Activated T-cell treated with anti-CD3 and anti-CD28 coated beads, Interleukin-2, amount 50 U/mL, for 24 hours (primary cell): Measurements from ENCODE around the gene ZNF594.
"Not testable (repeated sequence)": the region's sequence is repeated elsewhere in the genome, so short reads cannot be mapped to it uniquely, and the experiment has no call there.

ENCODE experiments used
- DNase-seq: peaks from one replicate; pipeline ENCODE4 v3.0.0-alpha.2; 2020
- H3K27ac Mint-ChIP-seq: 2 replicates; pipeline ENCODE4 v1.8.0; 2020; ENCODE audit warnings: mild to moderate bottlenecking, mixed read lengths
- H3K27me3 Mint-ChIP-seq: 2 replicates; pipeline ENCODE4 v1.8.0; 2020; ENCODE audit warnings: mixed read lengths
- H3K36me3 Mint-ChIP-seq: 2 replicates; pipeline ENCODE4 v1.8.0; 2020; ENCODE audit warnings: low read depth, mixed read lengths
- H3K4me1 Mint-ChIP-seq: 2 replicates; pipeline ENCODE4 v1.8.0; 2020; ENCODE audit warnings: low read depth, mixed read lengths
- H3K4me3 Mint-ChIP-seq: 2 replicates; pipeline ENCODE4 v1.8.0; 2020; ENCODE audit warnings: mild to moderate bottlenecking, moderate library complexity, mixed read lengths
- H3K9me3 Mint-ChIP-seq: 2 replicates; pipeline ENCODE4 v1.8.0; 2020; ENCODE audit warnings: mixed read lengths

Gene ZNF594

GRCh38 chr17:5179003-5179402 lies 12.7 kb downstream of the ZNF594 start:
- Mint-ChIP-seq H3K27ac (no peak overlapping the region), H3K4me1 (no peaks in the 10 kb centered on the region), H3K27me3 (no peaks in the 10 kb centered on the region), H3K9me3 (peaks cover 56% of the 10 kb centered on the region), H3K36me3 (peaks cover 90% of the 10 kb centered on the region), H3K4me3 (no peak overlapping the region)
- DNase-seq: no peak

DNA sequence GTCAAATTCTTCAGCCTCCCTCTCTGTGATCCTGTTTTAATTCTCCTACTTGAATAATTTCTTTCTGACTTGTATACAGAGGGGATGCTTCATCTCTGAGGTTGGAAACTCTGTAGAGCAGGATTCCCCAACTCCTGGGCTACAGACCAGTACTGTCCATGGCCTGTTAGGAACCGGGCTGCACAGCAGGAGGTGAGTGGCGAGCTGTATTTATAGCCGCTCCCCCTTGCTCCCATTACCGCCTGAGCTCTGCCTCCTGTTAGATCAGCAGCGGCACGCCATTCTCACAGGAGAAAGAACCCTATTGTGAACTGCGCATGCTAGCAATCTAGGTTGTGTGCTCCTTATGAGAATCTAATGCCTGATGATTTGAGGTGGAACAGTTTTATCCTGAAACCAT lies 16.6 kb downstream of the ZNF594 start:
- H3K36me3 Mint-ChIP-seq: peaks cover 52% of the 10 kb centered on the region
- H3K4me1 Mint-ChIP-seq, H3K27ac Mint-ChIP-seq, H3K4me3 Mint-ChIP-seq, DNase-seq, H3K27me3 Mint-ChIP-seq: not testable (repeated sequence)
- peaks cover 41% of the 10 kb centered on the region for H3K9me3 Mint-ChIP-seq

- not testable (repeated sequence) for DNase-seq, H3K27me3 Mint-ChIP-seq, H3K4me3 Mint-ChIP-seq, H3K36me3 Mint-ChIP-seq, H3K27ac Mint-ChIP-seq, H3K4me1 Mint-ChIP-seq, H3K9me3 Mint-ChIP-seq
Observed at GRCh38 chr17:5165791-5166564, 25.7 kb downstream of the ZNF594 start.

GRCh38 chr17:5164436-5164835 lies 27.2 kb downstream of the ZNF594 start:
- no peak overlapping the region for H3K4me3 Mint-ChIP-seq
- H3K4me1 Mint-ChIP-seq: no peaks in the 10 kb centered on the region
- H3K27me3 Mint-ChIP-seq: peaks cover 9% of the 10 kb centered on the region
- H3K9me3 Mint-ChIP-seq: no peaks in the 10 kb centered on the region
- H3K27ac Mint-ChIP-seq: no peak overlapping the region
- DNase-seq: no peak
- no peaks in the 10 kb centered on the region for H3K36me3 Mint-ChIP-seq

DNA sequence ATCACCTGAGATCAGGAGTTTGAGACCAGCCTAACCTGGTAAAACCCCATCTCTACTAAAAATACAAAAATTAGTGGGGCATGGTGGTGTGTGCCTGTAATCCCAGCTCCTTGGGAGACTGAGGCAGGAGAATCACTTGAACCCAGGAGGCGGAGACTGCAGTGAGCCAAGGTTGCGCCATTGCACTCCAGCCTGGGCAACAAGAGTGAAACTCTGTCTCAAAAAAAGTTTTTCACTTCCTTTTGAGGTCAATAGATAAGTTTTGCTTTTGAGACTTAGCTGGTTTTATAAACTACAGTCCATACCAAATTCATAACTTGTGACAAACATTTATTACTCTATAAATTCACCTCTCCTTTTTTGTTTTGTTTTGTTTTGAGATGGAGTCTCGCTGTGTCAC lies 29.9 kb downstream of the ZNF594 start:
- not testable (repeated sequence) for H3K27ac Mint-ChIP-seq
- H3K27me3 Mint-ChIP-seq: peaks cover 27% of the 10 kb centered on the region

DNA sequence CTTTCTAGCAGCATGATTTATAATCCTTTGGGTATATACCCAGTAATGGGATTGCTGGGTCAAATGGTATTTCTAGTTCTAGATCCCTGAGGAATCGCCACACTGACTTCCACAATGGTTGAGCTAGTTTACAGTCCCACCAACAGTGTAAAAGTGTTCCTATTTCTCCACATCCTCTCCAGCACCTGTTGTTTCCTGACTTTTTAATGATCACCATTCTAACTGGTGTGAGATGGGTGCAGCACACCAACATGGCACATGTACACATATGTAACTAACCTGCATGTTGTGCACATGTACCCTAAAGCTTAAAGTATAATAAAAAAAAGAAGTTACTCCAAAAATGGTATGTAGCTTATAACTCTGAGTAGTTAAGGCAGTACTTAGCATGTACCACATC lies 31.0 kb downstream of the ZNF594 start:
- not testable (repeated sequence) for H3K36me3 Mint-ChIP-seq, H3K4me3 Mint-ChIP-seq, H3K9me3 Mint-ChIP-seq, DNase-seq, H3K27ac Mint-ChIP-seq, H3K4me1 Mint-ChIP-seq
- peaks cover 27% of the 10 kb centered on the region for H3K27me3 Mint-ChIP-seq

More for the DNA sequence above, 29.9 kb downstream of the ZNF594 start:
- DNase-seq, H3K9me3 Mint-ChIP-seq, H3K36me3 Mint-ChIP-seq, H3K4me3 Mint-ChIP-seq, H3K4me1 Mint-ChIP-seq: not testable (repeated sequence)

DNA sequence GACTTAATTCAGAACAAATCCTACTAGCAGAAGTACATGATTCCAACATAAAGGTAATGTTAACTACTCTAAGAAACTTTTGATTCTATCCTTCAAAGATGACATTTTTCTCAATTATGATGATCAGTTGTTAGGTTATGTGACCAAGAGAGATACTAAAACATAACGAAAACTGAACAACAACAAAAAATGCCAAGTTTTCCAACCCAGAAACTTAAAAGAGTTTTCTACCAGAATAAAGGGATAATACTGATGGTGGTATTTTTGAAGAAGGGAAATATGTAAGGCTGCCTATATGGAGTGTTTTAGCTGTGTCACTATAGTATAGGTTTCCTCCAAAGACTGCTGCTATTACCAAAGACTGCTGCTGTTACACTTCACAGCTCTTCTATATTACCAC lies 45.5 kb downstream of the ZNF594 start:
- not testable (repeated sequence) for H3K36me3 Mint-ChIP-seq, H3K27ac Mint-ChIP-seq, DNase-seq, H3K9me3 Mint-ChIP-seq, H3K4me1 Mint-ChIP-seq, H3K4me3 Mint-ChIP-seq
- peaks cover 23% of the 10 kb centered on the region for H3K27me3 Mint-ChIP-seq

DNA sequence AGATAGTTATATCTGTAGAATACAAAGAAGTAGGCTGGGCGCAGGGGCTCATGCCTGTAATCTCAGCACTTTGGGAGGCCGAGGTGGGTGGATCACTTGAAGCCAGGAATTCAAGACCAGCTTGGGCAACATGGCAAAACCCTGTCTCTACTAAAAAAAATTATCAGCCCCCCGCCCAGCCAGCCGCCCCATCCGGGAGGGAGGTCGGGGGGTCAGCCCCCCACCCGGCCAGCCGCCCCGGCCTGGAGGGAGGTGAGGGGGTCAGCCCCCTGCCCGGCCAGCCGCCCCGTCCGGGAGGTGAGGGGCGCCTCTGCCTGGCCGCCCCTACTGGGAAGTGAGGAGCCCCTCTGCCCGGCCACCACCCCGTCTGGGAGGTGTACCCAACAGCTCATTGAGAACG lies 48.8 kb downstream of the ZNF594 start:
- not testable (repeated sequence) for H3K27ac Mint-ChIP-seq, H3K36me3 Mint-ChIP-seq, H3K4me3 Mint-ChIP-seq, DNase-seq, H3K4me1 Mint-ChIP-seq, H3K9me3 Mint-ChIP-seq
- peaks cover 11% of the 10 kb centered on the region for H3K27me3 Mint-ChIP-seq

DNA sequence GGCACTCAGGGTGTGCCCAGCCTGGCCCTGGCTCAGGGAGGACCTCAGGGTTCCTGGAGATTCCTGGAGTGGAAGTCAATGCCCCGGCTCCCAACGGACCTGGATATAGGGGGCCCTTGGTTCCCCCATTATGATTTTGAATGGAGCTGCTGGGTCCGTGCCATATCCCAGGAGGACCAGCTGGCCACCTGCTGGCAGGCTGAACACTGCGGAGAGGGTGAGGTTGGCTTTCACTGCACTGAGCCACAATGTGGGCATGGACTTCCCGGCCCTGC lies 52.3 kb downstream of the ZNF594 start:
- no peaks in the 10 kb centered on the region for H3K9me3 Mint-ChIP-seq
- no peaks in the 10 kb centered on the region for H3K27me3 Mint-ChIP-seq
- H3K36me3 Mint-ChIP-seq: no peaks in the 10 kb centered on the region

GRCh38 chr17:5138616-5139457 lies 52.8 kb downstream of the ZNF594 start:
- H3K27ac Mint-ChIP-seq: no peak overlapping the region
- H3K36me3 Mint-ChIP-seq: no peaks in the 10 kb centered on the region
- DNase-seq: no peak
- H3K4me3 Mint-ChIP-seq: no peak overlapping the region
- no peaks in the 10 kb centered on the region for H3K9me3 Mint-ChIP-seq
- no peaks in the 10 kb centered on the region for H3K4me1 Mint-ChIP-seq
- H3K27me3 Mint-ChIP-seq: no peaks in the 10 kb centered on the region

More for the DNA sequence above, 52.3 kb downstream of the ZNF594 start:
- Mint-ChIP-seq H3K4me1 (no peaks in the 10 kb centered on the region), H3K4me3 (no peak overlapping the region), H3K27ac (no peak overlapping the region)
- DNase-seq: no peak

DNA sequence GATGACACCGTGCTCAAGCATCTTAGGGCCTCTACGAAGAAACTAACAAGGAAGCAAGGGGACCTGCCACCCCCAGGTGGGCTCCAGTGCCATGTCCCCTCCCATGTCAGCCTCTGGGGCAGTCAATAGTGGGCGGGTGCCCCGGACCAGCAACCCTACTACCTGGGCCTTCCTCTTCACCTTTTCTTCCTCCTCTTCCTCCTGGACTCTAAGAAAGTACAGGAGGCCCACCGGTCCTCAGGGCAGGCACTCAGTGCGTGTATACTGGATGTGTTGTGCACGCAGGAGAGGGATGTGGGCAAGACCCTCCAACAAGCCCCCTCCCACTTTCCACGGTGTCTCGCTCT lies 53.5 kb downstream of the ZNF594 start:
- not testable (repeated sequence) for H3K27ac Mint-ChIP-seq, H3K27me3 Mint-ChIP-seq, DNase-seq, H3K4me1 Mint-ChIP-seq, H3K36me3 Mint-ChIP-seq, H3K9me3 Mint-ChIP-seq, H3K4me3 Mint-ChIP-seq

DNA sequence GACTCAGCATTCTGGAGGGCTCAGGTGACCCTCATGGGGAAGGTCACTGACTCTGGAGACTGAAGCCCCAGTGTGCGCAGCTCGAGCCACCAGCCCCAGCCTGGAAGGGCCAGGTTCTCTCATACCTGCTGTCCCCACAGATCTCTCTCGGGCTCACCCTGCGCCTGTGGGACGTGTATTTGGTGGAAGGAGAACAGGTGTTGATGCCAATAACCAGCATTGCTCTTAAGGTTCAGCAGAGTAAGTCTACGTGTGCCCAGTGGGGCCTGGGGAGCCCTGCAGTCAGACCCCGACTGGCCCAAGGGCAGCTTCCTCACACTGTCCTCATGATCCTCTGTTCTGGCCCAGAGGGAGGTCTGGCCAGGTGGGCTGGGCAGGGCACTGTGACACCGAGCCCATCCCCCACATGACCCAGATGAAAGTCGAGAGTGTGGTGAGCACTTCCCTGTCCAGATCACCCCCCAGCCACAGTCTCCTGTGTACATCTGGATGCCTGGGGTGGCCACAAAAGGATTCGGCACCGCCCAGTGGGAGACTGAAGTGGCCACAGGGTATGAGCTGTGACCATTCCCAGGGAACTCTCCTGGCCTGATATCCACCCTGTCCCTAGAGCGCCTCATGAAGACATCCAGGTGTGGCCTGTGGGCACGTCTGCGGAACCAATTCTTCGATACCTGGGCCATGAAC lies 54.0 kb downstream of the ZNF594 start:
- H3K9me3 Mint-ChIP-seq, DNase-seq, H3K4me3 Mint-ChIP-seq, H3K27me3 Mint-ChIP-seq, H3K36me3 Mint-ChIP-seq, H3K27ac Mint-ChIP-seq, H3K4me1 Mint-ChIP-seq: not testable (repeated sequence)

DNA sequence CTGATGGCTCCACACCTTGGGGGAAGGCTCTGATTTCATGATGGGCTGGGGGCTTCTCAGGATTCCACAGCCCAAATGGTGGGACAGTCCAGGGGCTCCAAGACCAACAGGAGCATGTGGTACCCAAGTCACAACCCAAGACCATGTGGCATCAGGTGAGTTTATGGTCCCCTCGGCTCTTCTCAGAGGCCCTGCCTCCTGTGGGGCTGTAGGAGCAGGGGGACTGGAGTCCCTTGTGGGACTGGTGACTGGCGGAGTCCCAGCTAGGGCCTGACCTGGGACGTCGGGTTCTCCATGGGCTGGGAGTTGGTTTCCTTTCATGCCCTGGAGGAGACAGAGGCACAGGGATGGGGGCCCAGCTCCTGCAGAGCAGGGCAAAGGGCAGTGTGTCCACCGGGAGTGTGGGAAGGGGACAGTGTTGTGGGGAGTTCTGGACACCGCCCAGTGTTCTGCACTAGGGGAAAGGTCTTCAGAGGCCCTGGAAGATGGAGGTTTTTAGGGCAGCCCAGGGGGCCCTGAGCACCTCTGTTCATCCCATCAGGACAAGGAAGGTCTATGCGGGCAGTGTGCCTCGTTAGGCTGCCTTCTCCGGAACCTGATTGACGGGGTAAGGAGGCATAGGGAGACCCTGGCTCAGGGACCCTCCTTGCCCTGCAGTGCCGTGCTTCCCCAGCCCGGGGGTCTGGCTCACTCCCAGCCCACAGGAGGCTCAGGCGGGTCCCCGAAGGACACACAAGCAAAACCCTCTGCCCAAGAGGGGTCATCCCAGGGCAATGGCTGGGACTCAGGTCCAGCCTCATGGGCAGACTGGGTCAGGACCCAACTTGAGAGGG lies 54.9 kb downstream of the ZNF594 start:
- not testable (repeated sequence) for H3K9me3 Mint-ChIP-seq, DNase-seq, H3K36me3 Mint-ChIP-seq, H3K27me3 Mint-ChIP-seq, H3K4me3 Mint-ChIP-seq, H3K4me1 Mint-ChIP-seq, H3K27ac Mint-ChIP-seq

DNA sequence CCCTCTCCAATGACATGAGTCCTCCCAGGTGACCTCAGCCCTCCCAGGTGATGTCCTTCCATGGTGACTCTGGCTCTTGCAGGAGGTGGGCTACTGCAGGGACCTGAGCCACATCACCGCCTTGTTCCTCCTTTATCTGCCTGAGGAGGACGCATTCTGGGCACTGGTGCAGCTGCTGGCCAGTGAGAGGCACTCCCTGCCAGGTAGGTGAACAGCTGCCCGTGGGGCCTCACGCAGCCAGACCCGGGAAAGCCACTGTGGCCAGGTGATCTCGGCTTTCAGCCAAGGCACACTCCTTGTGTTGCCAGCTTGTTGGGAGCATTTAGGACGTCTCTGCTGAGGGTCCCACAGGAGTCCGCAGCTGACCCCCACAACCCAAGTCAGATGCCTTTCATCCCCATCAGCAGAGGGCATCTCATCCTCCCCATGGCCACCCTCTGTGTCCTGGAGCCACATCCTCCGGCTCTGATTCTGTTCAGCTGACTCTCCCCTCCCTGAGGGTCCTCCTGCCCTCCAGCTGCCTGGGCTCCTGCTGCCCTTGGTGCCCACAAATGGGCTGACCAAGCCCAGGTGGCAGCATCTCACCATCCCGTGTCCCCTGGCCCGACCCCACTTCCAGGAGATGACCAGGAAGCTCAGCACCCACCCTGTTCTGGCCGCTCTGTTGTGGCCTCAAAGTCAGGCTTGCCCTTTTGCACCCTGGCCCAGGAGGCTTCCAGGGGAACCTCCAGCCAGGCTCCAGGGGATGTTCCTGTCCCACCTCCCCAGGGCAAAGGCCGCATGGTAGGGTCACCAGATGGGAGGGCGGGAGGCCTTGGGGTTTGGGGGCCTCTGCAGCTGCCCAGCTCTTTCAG lies 55.7 kb downstream of the ZNF594 start:
- Mint-ChIP-seq H3K36me3 (no peaks in the 10 kb centered on the region), H3K9me3 (no peaks in the 10 kb centered on the region), H3K4me1 (no peaks in the 10 kb centered on the region), H3K4me3 (no peak overlapping the region), H3K27ac (no peak overlapping the region), H3K27me3 (no peaks in the 10 kb centered on the region)
- no peak for DNase-seq
